Left kidney (tissue), 2 donors: ENCODE data around the gene FIZ1. TPM values are rescaled to one million over a fixed set of nuclear protein-coding genes. Genes with fewer than 3 reads are reported as not detected.
"Not testable (repeated sequence)": the region's sequence is repeated elsewhere in the genome, so short reads cannot be mapped to it uniquely, and the experiment has no call there.

ENCODE experiments used
- DNase-seq: peaks from one replicate; pipeline ENCODE4 v3.0.0-alpha.2; 2013
- polyA plus RNA-seq: library from polyadenylated mRNA; unstranded; fragments of 120-200 nt; gene quantifications from one replicate; pipeline ENCODE4 v1.2.1, GENCODE V29; 2013; ENCODE audit not compliant: insufficient read length

The FIZ1 gene
- polyA plus RNA-seq, 1 donor = 20.7 TPM

DNA sequence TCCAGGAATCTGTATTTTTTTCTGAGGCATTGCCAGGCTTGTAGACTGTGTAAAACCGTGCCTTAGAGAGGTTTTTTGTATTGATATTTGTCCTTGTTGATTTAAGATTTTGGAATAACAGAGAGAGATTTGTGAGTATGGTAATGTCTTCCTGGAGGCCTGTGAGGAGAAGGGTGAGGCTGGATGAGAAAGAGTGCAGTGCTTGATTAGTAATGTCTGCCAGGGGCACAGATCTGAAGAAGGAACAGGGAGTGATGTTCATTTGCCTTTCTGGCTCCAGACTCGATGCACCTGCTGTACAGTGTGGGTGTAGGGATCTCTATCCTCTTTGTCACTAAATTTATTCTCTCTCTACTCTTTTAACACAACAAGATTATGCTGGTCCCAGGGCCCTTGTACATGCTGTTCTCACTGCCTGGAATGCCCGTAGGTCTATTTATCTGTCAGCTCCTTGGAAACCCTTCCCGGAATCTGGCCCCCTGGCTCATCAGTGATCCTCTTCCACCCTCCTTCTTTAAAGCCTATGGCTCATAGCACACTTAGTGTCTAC lies 4.2 kb downstream of the FIZ1 start:
- DNase-seq = no peak

DNA sequence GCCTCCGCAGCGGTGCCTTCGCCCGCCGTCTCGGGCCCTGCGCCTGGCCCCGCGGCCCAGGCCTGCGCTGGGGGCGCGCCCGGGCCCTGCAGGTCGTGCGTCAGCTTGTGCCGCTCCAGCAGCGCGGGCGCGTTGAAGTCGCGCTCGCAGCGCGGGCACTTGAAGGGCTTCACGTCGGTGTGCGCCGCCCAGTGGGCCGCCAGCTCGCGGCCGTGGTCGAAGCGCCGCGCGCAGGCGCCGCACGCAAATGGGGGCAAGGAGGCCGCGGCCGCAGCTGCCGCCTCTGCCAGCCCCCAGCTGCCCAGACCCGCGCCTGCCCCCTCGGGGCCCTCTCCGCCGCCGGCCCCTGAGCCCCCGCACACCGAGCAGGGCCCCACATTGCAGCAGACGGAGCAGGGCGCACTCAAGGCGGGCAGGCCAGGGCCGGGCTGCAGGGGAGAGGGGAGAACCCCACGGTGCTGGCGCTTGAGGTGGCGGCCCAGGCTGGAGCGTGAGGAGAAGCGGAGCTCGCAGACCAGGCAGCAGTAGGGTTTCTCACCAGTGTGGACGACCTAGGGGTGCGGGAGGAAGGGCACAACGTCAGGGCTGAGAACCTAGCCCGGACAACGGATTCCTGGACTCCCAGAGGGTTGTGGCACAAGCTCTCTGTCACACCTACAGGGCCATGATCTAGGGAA lies 6.1 kb downstream of the FIZ1 start:
- no peak for DNase-seq

DNA sequence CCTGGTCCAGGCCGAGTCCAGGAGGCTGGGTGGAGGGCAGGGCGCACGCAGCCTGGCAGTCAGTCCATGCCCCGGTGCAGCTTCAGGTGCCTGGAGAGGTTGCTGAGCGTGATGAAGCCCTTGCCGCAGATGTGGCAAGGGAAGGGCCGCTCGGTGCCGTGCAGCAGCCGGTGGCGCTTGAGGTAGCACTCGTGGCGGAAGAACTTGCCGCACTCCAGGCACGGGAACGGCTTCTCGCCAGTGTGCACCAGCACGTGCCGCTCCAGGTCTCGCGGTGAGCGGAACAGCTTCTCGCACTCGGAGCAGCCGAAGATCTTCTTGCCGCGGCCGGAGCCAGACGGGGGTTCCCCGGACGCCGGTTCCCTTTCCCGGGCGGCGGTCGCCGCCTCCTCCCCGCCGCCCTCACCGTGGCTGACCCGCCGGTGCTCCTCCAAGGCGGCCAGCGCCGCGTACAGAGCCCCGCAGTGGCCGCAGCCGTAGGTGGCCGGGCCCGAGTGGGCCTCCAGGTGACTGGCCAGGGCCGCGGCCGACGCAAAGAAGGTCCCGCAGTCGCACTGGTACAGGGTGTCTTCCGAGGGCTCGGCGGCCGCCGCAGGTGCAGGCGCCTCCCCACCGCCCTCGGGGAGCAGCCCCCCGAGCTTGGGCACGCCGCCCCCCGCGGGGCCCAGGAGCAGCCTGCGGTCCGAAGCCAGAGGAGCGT lies 6.8 kb downstream of the FIZ1 start:
- no peak for DNase-seq

DNA sequence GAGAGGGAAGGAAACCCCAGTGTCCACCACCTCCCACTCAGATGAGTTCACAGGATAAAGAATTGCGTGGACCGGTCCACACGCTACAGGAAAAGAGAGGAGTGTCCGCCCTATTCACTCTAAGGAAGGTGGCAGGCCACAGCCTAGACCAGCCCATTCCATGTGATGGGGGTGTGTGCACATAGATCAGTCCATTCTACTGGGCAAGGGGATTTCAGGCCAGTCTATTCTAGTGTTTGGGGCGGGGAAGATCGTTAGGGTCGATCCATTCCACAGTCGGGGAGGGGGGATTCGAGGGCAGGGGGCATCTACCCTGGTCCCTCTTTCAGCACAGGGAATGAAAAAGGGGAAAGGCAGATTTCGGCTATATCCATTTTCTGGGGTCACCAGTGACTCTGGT lies 7.8 kb downstream of the FIZ1 start:
- no peak for DNase-seq

DNA sequence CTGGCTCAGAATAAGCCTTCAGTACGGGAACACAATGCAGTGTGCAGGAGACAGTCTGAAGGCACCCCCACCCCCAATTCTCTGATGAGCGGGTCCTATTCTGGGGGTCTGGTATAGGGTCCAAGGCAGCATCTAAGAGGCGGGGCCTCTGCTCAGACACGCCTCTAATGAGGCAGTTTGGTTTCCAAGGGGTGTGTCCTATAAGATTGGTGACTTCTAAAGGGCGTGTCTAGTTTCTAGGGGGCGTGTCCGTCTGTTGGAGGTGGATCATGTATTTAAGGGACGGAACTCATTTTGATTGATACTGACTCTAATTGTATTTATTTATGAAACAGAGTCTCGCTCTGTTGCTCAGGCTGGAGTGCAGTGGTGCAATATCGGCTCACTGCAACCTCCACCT lies 8.7 kb downstream of the FIZ1 start:
- no peak for DNase-seq

DNA sequence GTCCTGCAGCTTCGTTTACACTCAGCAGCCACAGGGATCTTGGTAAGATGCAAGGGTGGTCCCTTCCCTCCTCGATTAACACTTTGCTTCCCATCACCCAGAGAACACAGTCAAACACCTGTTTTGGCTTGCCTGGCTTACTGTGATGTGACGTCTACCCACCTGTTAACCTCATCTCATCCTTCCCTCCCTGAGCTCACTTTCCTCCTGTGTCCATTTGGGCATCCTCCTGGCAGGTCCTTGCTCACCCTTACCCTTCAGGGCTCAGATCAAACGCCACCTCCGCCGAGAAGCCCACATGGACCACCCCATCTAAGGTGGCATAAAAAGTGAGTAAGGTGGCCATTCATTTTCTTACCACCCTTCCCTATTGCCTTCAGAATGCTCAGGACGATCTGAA lies 9.2 kb downstream of the FIZ1 start:
- DNase-seq = no peak

DNA sequence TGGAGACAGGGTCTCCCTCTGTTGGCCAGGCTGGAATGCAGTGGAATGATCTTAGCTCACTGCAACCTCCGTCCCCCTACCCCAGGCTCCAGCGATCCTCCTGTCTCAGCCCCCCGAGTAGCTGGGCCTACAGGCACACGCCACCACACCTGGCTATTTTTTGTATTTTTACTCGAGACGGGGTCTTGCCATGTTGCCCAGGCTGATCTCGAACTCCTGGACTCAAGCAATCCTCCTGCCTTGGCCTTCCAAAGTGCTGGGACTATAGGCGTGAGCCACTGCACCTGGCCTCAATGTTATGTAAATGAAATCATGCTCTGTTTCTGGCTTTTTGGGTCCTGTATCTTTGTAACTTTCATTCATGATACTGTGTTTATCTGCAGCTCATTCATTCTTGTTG lies 10.6 kb downstream of the FIZ1 start:
- no peak for DNase-seq

DNA sequence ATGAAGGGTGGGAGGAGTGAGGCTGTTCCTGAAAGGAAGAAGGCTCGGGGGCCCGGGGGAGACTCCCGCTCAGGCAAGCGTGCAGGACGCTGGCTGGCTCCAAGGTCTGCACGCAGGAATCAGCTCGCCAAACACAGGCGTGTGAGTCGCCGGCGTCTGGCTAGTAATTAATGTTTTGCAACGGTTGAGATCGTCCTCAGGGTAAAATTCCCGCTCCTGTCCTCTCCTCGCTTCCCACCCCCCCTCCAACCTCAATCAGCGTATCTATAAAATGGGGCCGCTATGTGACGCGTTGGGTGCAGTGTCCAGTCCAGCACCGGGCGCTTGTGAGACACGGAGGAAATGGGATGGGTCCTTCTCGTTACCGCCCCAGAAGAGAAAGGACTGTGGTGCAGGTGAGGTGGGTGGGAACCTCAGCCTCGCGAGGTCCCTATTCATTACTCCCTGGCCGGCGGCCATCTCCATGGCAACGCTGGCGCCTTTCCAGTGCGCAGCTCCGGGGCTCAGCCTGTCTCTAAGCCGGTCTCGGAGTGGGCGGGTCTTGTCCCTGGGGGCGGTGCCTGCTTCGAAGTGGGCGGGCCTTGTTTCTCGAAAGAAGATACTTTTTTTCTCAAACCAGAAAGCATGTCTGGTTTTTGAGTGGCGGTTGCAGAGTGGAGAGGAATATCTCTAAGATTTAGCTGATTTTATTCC lies 12.2 kb downstream of the FIZ1 start:
- DNase-seq = peak; percentile 95

DNA sequence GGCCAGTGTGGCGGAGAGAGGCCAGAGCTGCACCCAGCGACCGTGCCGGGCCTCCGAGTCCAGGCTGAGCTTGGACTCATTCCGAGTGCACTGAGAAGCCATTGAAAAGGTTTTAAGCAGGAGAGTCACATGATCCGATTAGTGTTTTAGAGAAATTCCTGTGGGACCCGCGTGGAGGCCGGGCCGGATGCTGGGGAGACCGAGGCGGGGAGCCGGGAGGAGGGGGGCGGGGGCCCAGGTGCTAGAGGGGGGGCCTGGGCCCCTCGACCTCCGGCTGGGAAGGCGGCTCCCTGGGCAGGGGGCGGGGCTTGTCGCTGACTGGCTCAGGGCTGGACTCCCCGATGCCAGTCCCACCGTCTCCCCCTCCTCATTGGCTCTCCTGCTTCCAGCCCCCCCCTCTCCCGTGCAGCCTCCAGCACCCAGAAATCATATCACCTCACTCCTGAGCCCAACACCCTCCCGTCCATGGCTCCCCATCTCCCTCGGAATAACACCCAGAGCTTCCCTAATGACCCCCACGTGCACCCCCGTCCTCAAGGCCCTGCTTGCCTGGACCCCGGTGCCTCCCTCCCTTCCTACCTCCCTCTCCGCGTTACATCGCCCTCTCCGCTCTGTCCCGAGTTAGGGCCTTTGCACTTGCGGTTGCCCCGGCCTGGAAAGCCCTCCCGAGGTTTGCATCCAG lies 13.5 kb downstream of the FIZ1 start:
- peak; percentile 86 for DNase-seq

DNA sequence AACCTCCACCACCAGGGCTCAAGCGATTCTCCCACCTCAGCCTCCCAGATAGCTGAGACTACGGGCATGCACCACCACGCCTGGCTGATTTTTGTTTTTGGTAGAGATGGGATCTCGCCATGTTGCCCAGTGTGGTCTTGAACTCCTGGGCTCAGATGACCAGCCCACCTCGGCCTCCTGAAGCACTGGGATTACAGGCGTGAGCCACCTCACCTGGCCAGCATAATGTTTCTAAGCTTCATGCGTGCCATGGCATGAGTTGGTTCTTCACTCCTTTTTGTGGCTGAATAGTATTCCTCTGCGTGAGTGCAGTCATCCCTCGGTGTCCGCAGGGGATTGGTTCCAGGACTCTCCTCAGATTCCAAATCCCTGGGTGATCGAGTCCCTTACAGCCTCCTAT lies 14.4 kb downstream of the FIZ1 start:
- no peak for DNase-seq

DNA sequence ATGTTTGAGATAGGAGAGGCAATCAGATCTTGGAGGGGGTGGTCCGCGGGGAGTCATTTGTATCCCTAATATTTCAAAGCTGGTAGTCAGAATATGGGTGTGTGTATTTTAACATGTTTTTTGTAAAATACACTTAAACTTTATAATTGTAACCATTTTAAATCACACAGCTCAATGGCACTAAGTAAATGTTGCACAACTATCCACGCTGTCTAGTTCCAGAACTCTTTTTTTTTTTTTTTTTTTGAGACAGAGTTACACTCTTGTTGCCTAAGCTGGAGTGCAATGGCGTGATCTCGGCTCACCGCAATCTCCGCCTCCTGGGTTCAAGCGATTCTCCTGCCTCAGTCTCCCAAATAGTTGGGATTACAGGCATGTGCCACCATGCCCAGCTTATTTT lies 15.4 kb downstream of the FIZ1 start:
- DNase-seq = not testable (repeated sequence)

DNA sequence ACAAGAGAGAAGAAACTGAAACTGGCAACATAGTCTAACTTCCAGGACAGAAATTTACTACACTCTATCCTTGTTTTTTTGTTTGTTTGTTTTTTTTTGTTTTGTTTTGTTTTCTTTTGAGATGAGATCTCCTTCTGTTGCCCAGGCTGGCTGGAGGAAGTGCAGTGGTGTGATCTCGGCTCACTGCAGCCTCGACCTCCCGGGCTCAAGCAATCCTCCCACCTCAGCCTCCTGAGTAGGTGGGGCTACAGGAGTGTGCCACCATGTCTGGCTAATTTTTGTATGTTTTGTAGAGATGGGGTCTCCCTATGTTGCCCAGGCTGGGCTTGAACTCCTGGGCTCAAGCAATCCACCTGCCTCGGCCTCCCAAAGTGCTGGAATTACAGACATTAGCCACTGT lies 17.0 kb downstream of the FIZ1 start:
- not testable (repeated sequence) for DNase-seq

DNA sequence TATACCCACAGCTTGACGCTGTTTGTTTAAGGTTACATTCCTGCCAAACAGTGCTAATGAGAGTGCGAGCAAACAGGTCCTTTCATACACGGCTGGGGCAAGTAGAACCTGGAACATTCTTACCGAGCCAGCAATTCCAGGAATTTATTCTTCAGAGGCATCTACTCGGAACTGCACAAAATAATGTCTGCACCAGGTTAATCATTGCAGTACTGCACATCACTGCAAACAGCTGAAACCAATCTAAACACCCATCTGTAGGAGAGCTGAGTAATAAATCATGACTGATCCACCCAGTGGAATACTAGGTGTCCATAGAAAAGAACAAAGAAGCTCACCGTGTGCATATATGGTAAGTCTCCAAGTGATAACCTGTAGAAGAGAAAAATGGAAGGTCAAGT lies 17.5 kb downstream of the FIZ1 start:
- DNase-seq = no peak

DNA sequence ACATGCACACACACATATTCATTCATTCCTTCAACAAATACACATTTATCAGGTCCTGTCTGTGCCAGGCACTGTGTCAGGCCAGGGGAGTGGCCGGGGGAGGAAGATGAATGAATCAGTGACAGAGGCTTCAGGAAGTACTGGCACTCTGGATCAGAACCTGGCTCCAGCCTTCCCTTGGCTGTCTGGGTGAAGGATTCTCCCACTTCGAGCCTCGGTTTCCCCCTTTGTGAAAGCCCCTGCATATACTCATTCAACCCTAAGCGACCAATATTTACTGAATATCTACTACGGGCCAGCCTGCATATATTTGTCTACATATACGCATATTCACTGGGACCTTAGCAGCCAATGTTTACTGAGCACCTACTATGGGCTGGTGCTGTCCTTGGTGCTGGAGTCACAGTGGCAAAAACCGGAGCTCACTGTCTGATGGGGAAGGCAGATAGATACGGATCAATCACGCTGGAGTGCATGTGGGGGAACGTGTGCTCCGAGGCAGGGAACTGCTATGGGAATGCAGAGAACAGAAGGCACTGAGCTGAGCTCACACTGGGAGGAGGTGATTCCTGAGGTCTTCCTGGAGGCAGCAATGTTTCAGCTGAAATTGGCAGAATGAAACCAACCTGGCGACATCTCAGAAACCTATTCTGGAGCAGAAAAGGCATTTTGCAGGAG lies 18.0 kb downstream of the FIZ1 start:
- no peak for DNase-seq

DNA sequence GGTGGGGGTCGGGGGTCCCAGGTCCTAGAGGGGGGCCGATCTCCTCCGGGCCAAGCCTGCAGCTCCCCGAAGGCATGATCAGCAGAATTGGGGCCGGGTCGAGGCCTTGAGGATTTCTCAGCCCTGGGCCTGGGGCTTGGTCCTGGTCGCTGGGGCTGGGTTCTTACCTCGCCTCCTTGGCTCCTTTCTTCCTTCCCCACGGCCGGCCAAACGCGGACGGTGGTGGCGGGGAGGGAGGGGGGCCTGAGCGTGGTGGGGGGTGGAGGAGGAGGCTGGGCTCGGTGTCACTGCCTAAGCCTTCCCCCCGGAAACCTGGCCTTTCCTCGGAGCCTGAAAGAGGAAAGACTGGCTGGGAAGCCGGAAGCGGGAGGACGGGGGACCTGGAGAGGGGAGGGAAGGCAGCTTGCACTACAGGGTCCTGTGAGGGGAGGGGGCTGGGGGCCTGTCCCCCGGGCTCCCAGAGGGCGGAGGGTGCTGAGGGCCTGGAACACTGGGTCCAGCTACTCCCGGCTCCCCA lies 18.6 kb downstream of the FIZ1 start, which contains the start of gene ZNF579:
TSS of gene ZNF579 (minus strand) at position 221 of the 517 bp plus-strand sequence. CDS start 1,209 bp downstream, outside the sequence.
- DNase-seq = peak; percentile 89

DNA sequence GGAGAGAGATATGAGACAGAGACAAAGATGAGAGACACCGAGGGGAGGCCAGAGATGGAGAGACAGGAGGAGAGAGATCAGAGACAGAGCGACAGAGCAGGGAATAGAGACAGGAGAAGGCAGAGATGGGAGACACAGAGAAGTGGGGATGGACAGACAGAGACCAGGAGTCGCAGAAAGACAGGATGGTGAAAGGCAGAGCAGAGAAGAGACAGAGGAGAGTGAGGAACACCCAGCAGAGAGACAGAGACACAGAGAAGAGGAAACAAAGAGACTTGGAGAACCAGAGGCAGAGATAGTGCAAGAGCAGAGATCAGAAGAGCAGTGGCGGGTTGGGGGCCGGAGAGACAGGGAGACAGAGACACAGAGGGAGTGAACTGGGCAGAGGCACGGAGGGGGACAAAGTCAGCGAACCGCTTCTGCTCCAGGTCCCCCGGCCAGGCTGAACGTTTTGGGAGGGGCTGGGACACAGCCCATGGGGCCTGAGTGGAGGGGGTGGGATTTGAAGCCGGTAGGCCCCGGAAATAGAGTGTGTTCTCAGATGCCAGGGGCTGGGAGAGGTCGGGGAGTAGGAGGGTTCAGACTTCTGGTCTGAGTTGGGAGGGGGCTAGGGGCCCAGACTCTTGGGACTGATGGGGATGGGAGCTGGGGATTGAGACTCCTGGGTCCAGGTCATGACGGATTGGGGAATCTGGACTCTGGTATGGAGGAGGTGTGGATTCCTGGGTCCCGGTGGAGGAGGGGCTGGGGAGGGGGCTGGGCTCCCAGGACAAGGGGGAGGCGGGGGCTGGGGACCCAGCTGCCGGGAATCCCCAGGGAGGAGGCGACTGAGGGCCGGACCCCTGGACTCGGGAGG lies 19.3 kb downstream of the FIZ1 start:
- DNase-seq = no peak

DNA sequence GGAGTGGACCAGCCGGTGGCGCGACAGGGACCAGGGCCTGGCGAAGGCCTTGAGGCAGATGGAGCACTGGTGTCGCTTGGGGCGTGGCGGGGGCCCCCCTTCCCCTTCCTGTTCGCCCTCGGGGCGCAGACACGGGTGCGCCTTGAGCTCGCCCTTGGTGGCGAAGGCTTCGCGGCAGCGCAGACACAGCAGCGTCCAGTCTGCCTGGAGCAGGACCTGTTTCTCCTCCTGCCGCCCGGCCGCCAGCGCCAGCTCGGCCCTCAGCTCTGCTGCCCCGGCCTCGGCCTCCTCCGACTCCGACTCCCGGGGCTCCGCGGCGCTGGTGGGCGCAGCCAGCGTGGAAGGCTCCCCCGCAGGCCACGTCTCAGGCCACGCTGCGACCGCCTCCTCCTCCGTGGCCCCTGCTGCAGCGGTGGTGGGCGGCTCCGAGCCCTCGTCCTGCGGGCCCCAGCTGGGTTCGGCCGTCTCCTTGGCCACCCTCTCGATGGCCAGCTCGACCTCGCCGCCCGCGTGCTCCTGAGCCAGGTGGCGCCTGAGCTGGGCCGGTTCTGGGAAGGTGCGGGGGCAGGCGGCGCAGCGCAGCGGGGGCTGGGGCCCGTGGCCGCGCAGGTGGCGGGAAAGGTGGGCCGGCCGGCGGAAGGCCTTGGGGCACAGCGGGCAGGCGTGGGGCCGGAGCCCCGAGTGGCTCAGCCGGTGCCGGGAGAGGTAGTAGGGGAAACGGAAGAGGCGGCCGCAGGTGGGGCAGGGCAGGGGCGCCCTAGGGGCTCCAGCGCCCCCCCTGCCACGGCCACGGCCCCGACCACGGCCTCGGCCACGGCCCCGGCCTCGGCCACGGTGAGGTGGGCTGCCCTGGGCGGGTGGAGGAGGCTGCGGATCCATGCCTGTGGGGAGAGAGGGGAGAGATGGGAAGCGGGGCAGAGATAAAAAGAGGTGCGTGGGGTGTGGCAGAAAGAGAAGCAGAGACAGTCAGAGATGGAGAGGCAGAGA lies 20.3 kb downstream of the FIZ1 start:
- no peak for DNase-seq

DNA sequence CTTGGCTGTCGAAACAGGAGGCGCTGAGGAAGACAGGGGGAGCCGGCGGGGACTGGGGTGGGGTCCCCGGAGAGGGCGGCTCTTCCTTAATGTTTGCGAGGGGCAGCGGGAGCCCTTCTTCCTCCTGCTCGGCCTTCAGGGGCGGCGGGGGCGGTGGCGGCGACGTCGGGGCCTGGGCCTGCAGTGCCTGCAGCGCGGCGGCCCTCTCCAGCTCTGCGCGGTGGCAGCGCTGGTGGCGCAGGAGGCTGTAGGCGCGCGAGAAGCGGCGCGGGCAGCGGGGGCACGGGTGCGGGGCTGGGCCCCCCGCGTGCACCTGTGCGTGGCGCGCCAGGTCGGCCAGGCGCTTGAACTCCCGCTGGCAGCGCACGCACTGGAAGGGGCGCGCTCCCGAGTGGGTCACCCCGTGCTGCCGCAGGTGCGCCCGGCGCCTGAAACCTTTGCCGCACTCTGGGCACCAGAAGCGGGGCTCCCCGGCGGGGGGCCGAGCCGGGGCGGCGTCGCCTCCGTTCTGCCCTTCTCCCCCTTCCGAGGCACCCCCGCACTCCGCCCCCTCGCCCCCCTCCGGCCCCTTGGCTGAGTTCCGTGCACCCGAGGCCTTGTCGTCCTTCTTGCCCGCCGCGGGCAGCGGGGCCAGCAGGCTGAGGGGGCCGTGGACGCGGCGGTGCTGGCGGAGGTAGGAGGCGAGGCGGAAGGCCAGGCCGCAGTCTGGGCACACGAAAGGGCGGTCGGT lies 21.1 kb downstream of the FIZ1 start:
- no peak for DNase-seq

DNA sequence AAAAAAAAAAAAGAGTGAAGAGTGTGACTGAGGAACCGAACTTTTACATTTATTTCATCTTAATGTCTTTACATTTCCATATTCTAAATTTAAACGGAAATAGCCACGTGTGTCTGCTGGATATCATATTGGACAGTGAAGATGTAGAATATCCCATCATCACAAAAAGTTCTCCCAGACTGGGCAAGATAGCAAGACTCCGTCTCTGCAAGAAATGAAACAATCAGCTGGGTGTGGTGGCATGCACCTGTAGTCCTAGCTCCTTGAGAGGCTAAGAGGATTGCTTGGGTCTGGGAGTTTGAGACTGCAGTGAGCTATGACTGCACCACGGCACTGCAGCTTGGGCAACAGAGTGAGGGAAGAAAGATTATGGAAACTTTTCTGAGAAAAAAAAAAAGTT lies 22.6 kb downstream of the FIZ1 start:
- DNase-seq = no peak
